Liver (tissue), 9 donors: Measurements from ENCODE around the gene SLC34A3. TPM values are rescaled to one million over a fixed set of nuclear protein-coding genes. Genes with fewer than 3 reads are reported as not detected.
A peak's percentile ranks its signal among the peaks of the same experiment; 100 is the strongest.

Source experiments
- DNase-seq: peaks from one replicate; pipeline ENCODE4 v3.0.0-alpha.2; 2017; ENCODE audit warnings: low spot score
- H3K27ac ChIP-seq, 2 donors: one replicate each; pipeline ENCODE4 v1.7.0; 2013; ENCODE audit warnings: inconsistent platforms in 2 of 2, low read length in 2 of 2, control low read depth in 1 of 2, low read depth in 1 of 2, mild to moderate bottlenecking in 1 of 2
- H3K27me3 ChIP-seq, 4 donors: one replicate each; pipeline versions ENCODE4 v1.6.1 to v1.7.0; 2013; ENCODE audit warnings: low read length in 3 of 4, inconsistent platforms in 1 of 4, mild to moderate bottlenecking in 1 of 4, moderate library complexity in 1 of 4; ENCODE audit not compliant: control insufficient read depth in 4 of 4, insufficient read depth in 4 of 4
- H3K36me3 ChIP-seq, 4 donors: one replicate each; pipeline versions ENCODE4 v1.6.1 to v1.7.0; 2013; ENCODE audit warnings: low read length in 3 of 4, mild to moderate bottlenecking in 3 of 4, low read depth in 1 of 4, moderate library complexity in 1 of 4; ENCODE audit not compliant: control insufficient read depth in 4 of 4, insufficient read depth in 3 of 4
- H3K4me1 ChIP-seq, 4 donors: one replicate each; pipeline versions ENCODE4 v1.6.1 to v1.7.0; 2013; ENCODE audit warnings: low read length in 3 of 4, mild to moderate bottlenecking in 3 of 4, moderate library complexity in 1 of 4; ENCODE audit not compliant: control insufficient read depth in 4 of 4, insufficient read depth in 4 of 4
- H3K4me3 ChIP-seq, 3 donors: one replicate each; pipeline versions ENCODE4 v1.6.1 to v1.7.0; 2013; ENCODE audit warnings: low read length in 3 of 3, control low read depth in 1 of 3, low read depth in 1 of 3, mild to moderate bottlenecking in 1 of 3
- H3K9ac ChIP-seq, 2 donors: one replicate each; pipeline ENCODE4 v1.7.0; 2013; ENCODE audit warnings: low read length in 2 of 2, mild to moderate bottlenecking in 2 of 2, moderate library complexity in 2 of 2, control low read depth in 1 of 2, low read depth in 1 of 2
- H3K9me3 ChIP-seq, 4 donors: one replicate each; pipeline versions ENCODE4 v1.6.1 to v1.7.0; 2013; ENCODE audit warnings: low read length in 3 of 4; ENCODE audit not compliant: control insufficient read depth in 4 of 4
- ATF3 ChIP-seq: IDR thresholded peaks from 2 replicates; pipeline ENCODE4 v1.6.1; 2016; ENCODE audit warnings: antibody characterized with exemption
- CTCF ChIP-seq: fragments of 150-350 bp; IDR thresholded peaks from 2 replicates; pipeline ENCODE4 v1.5.1; 2017; ENCODE audit warnings: improper control_type of control experiment, low read depth, low read length; ENCODE audit not compliant: missing input control
- GABPA ChIP-seq, 2 donors: IDR thresholded peaks in 1 of 2; conservative IDR thresholded peaks in 1 of 2; 2 replicates each; pipeline ENCODE4 v1.6.1; 2016; ENCODE audit warnings: antibody characterized with exemption in 2 of 2, mild to moderate bottlenecking in 1 of 2, moderate library complexity in 1 of 2
- HNF4G ChIP-seq: IDR thresholded peaks from 2 replicates; pipeline ENCODE4 v1.6.1; 2016; ENCODE audit warnings: antibody characterized with exemption
- NR2F2 ChIP-seq: IDR thresholded peaks from 2 replicates; pipeline ENCODE4 v1.6.1; 2016; ENCODE audit warnings: antibody characterized with exemption
- RAD21 ChIP-seq, 2 donors: IDR thresholded peaks; 2 replicates each; pipeline ENCODE4 v1.6.1; 2016; ENCODE audit warnings: antibody characterized with exemption in 2 of 2, mild to moderate bottlenecking in 2 of 2
- RXRA ChIP-seq, 2 donors: IDR thresholded peaks; 2 replicates each; pipeline ENCODE4 v1.6.1; 2017 to 2018; ENCODE audit warnings: antibody characterized with exemption in 2 of 2, mild to moderate bottlenecking in 1 of 2
- SP1 ChIP-seq: IDR thresholded peaks from 2 replicates; pipeline ENCODE4 v1.6.1; 2018; ENCODE audit warnings: antibody characterized with exemption, mild to moderate bottlenecking
- TAF1 ChIP-seq: conservative IDR thresholded peaks from 2 replicates; pipeline ENCODE4 v1.6.1; 2016; ENCODE audit warnings: antibody characterized with exemption, mild to moderate bottlenecking
- YY1 ChIP-seq: IDR thresholded peaks from 2 replicates; pipeline ENCODE4 v1.6.1; 2016; ENCODE audit warnings: antibody characterized with exemption, mild to moderate bottlenecking
- ZBTB33 ChIP-seq: IDR thresholded peaks from 2 replicates; pipeline ENCODE4 v1.6.1; 2016; ENCODE audit warnings: antibody characterized with exemption
- WGBS: extraction: QIAGEN DNeasy Blood & Tissue Kit; methylation state at CpG from one replicate; pipeline ENCODE4 v1.1.7; 2013; 5-methylcytosine and 5-hydroxymethylcytosine counted together
- polyA plus RNA-seq, 2 donors: library from polyadenylated mRNA; stranded (reverse) in 1 of 2; unstranded in 1 of 2; fragments of 200-250 nt in 1 of 2; fragments of >200 nt in 1 of 2; fragmentation: Nextera tagmentation in 1 of 2; extraction: Ambion mirVana in 1 of 2; gene quantifications; one replicate each; pipeline versions ENCODE4 v1.2.1 to v1.2.3, GENCODE V29; 2013 to 2015
- total RNA-seq, 2 donors: library from RNA; depleted of rRNA; stranded (reverse); fragments of >200 nt; gene quantifications; one replicate each; pipeline ENCODE4 v1.2.3, GENCODE V29; 2014
- donor health status: healthy.
- donor health status: healthy.
- donor health status: healthy.
- donor health status: healthy.
- donor health status: healthy.

Gene SLC34A3
- total and polyA plus RNA-seq, 4 donors = not detected

GRCh38 chr9:137205126-137206069 lies 25.3 kb upstream of the SLC34A3 start, which contains the start of the genes NDOR1 and TMEM203:
TSS of gene NDOR1 (plus strand) at chr9:137205700. CDS start at chr9:137205778, 78 bp downstream.
TSS of gene TMEM203 (minus strand) at chr9:137205648. CDS start at chr9:137205414, 234 bp downstream.
- Histone ChIP-seq H3K9me3 (no peaks in the 10 kb centered on the region), H3K9ac (peak within 1 kb of the TSS; percentile 64 to 82), H3K27ac (peak within 1 kb of the TSS; percentile 45 to 73), H3K36me3 (peaks cover 0 to 5% (median 0%) of the 10 kb centered on the region in 4 donors), H3K4me3 (peak within 1 kb of the TSS; percentile 90 to 98 (median 96)), H3K4me1 (peaks cover 25 to 62% (median 55%) of the 10 kb centered on the region in 4 donors), H3K27me3 (no peaks in the 10 kb centered on the region)
- DNase-seq = peak; percentile 95
- TF ChIP-seq CTCF = peak; percentile 4
- peak; percentile 84 to 96 for TF ChIP-seq GABPA (IDR thresholded peaks at IDR 0.05 in 1 of 2, conservative IDR thresholded peaks at IDR 0.05 in 1 of 2)
- peak in 1 of 2 donors; percentile 16 for TF ChIP-seq RAD21 (IDR thresholded peaks at IDR 0.05)
- TF ChIP-seq YY1 = peak; percentile 94
- TF ChIP-seq ATF3 = no peak
- WGBS = under 1% methylated on average over 98 of the region's 98 CpGs

GRCh38 chr9:137206602-137207001 lies 24.1 kb upstream of the SLC34A3 start:
- H3K36me3 ChIP-seq = peaks cover 0 to 5% (median 0%) of the 10 kb centered on the region in 4 donors
- TF ChIP-seq SP1 = no peak
- H3K4me1 ChIP-seq = peaks cover 20 to 53% (median 48%) of the 10 kb centered on the region in 4 donors
- peak overlapping the region in 1 of 3 donors; percentile 96 for H3K4me3 ChIP-seq
- no peaks in the 10 kb centered on the region for H3K9me3 ChIP-seq
- WGBS = 79% methylated on average over 7 of the region's 7 CpGs
- no peak overlapping the region for H3K9ac ChIP-seq
- no peak overlapping the region for H3K27ac ChIP-seq
- no peak for DNase-seq
- no peaks in the 10 kb centered on the region for H3K27me3 ChIP-seq

GRCh38 chr9:137211532-137211931 lies 19.2 kb upstream of the SLC34A3 start:
- no peak for TF ChIP-seq ZBTB33
- TF ChIP-seq CTCF = no peak
- TF ChIP-seq YY1 = no peak
- no peak for TF ChIP-seq RXRA (IDR thresholded peaks at IDR 0.05)
- no peak for TF ChIP-seq HNF4G
- no peak for TF ChIP-seq RAD21 (IDR thresholded peaks at IDR 0.05)
- TF ChIP-seq TAF1 = no peak
- TF ChIP-seq NR2F2 = no peak
- TF ChIP-seq GABPA (IDR thresholded peaks at IDR 0.05 in 1 of 2, conservative IDR thresholded peaks at IDR 0.05 in 1 of 2) = no peak
- Histone ChIP-seq H3K9me3 (no peaks in the 10 kb centered on the region), H3K4me1 (peaks cover 0 to 9% (median 6%) of the 10 kb centered on the region in 4 donors), H3K4me3 (no peak overlapping the region), H3K36me3 (peaks cover 0 to 11% (median under 1%) of the 10 kb centered on the region in 4 donors), H3K27ac (no peak overlapping the region), H3K27me3 (no peaks in the 10 kb centered on the region), H3K9ac (no peak overlapping the region)
- DNase-seq = no peak
- WGBS = 88% methylated on average over 13 of the region's 13 CpGs
